Measurements from ENCODE around the gene DOK3. TPM values are rescaled to one million over a fixed set of nuclear protein-coding genes. Genes with fewer than 3 reads are reported as not detected.

DOK3 gene
- total and polyA plus RNA-seq, 2 of the 13 experiments (the other 11 are each of a cell fraction or from before 2014, with no cell fraction given) = 1.4 to 1.5 TPM

DNA sequence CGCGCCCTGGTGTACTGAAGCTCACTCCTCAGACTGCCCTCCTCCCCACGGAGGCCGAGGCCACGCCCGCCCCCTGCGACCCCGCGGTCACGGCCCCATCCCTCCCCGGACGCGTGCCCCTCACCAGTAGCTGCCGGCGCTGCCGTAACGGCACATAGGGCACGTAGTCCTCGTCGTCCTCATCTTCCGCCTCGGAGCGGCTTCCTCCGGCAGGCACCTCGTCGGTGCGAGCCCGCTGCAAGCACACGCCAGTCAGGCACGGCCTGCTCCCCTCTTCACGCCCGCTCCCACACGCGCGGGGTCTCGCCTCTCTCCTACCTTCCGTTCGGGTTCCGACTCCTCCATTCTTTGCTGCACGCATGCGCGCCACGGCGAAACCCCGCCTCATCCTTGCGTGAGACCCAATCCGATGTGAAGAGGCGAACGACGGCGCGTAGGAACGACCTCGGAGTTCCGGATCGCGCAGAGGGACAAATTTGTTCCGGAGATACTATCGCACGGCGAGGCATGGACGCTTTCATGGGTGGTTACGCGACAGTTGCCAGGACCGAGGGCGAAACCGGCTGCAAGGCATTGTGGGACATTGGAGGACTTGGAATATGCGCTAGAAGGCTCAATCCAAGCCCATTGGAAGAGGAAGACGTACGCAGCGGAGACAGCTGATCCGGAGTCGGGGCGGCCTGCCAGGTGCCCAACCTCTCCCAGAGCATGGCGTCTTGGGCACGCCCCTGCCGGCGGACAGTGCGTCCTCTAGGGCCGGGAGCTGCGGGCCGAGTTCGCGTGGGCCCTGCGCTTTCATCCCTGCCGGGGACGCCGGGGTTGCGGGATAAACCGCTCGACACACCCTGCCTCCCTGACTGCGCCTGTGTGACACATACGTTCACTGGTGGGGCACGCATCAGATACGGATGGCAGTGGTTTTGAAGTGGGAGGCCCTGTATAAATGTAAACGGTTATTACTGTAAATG lies 7.3 kb upstream of the DOK3 start, which contains the start of gene DDX41 (continued):
- TF ChIP-seq ZBTB43 (CRISPR knock-in tag; conservative IDR thresholded peaks at IDR 0.05) = no peak
- no peak for TF ChIP-seq ARNT (IDR thresholded peaks at IDR 0.05)
- peak; percentile 69; the same call in 1 of the 2 replicates for TF ChIP-seq ZZZ3 (CRISPR knock-in tag; IDR thresholded peaks at IDR 0.05; ENCODE audit: borderline replicate concordance)
- TF ChIP-seq NPAS2 (CRISPR knock-in tag; IDR thresholded peaks at IDR 0.05; ENCODE audit: borderline replicate concordance) = no peak
- TF ChIP-seq RNF2 (conservative IDR thresholded peaks at IDR 0.05; ENCODE audit: low read depth) = peak; percentile 59; the same call in 1 of the 2 replicates
- TF ChIP-seq, protein P1, sequence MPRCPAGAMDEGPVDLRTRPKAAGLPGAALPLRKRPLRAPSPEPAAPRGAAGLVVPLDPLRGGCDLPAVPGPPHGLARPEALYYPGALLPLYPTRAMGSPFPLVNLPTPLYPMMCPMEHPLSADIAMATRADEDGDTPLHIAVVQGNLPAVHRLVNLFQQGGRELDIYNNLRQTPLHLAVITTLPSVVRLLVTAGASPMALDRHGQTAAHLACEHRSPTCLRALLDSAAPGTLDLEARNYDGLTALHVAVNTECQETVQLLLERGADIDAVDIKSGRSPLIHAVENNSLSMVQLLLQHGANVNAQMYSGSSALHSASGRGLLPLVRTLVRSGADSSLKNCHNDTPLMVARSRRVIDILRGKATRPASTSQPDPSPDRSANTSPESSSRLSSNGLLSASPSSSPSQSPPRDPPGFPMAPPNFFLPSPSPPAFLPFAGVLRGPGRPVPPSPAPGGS (CRISPR knock-in tag; IDR thresholded peaks at IDR 0.05) = peak; percentile 74
- TF ChIP-seq, protein P2, sequence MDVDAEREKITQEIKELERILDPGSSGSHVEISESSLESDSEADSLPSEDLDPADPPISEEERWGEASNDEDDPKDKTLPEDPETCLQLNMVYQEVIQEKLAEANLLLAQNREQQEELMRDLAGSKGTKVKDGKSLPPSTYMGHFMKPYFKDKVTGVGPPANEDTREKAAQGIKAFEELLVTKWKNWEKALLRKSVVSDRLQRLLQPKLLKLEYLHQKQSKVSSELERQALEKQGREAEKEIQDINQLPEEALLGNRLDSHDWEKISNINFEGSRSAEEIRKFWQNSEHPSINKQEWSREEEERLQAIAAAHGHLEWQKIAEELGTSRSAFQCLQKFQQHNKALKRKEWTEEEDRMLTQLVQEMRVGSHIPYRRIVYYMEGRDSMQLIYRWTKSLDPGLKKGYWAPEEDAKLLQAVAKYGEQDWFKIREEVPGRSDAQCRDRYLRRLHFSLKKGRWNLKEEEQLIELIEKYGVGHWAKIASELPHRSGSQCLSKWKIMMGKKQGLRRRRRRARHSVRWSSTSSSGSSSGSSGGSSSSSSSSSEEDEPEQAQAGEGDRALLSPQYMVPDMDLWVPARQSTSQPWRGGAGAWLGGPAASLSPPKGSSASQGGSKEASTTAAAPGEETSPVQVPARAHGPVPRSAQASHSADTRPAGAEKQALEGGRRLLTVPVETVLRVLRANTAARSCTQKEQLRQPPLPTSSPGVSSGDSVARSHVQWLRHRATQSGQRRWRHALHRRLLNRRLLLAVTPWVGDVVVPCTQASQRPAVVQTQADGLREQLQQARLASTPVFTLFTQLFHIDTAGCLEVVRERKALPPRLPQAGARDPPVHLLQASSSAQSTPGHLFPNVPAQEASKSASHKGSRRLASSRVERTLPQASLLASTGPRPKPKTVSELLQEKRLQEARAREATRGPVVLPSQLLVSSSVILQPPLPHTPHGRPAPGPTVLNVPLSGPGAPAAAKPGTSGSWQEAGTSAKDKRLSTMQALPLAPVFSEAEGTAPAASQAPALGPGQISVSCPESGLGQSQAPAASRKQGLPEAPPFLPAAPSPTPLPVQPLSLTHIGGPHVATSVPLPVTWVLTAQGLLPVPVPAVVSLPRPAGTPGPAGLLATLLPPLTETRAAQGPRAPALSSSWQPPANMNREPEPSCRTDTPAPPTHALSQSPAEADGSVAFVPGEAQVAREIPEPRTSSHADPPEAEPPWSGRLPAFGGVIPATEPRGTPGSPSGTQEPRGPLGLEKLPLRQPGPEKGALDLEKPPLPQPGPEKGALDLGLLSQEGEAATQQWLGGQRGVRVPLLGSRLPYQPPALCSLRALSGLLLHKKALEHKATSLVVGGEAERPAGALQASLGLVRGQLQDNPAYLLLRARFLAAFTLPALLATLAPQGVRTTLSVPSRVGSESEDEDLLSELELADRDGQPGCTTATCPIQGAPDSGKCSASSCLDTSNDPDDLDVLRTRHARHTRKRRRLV (CRISPR knock-in tag; IDR thresholded peaks at IDR 0.05) = peak; percentile 86; the same call in 1 of the 2 replicates
- peak; percentile 78 for TF ChIP-seq SIN3B (IDR thresholded peaks at IDR 0.05; ENCODE audit: low read length)
- no peak for TF ChIP-seq ZNF326 (CRISPR knock-in tag; IDR thresholded peaks at IDR 0.05; ENCODE audit: borderline replicate concordance)
- TF ChIP-seq, protein P3, sequence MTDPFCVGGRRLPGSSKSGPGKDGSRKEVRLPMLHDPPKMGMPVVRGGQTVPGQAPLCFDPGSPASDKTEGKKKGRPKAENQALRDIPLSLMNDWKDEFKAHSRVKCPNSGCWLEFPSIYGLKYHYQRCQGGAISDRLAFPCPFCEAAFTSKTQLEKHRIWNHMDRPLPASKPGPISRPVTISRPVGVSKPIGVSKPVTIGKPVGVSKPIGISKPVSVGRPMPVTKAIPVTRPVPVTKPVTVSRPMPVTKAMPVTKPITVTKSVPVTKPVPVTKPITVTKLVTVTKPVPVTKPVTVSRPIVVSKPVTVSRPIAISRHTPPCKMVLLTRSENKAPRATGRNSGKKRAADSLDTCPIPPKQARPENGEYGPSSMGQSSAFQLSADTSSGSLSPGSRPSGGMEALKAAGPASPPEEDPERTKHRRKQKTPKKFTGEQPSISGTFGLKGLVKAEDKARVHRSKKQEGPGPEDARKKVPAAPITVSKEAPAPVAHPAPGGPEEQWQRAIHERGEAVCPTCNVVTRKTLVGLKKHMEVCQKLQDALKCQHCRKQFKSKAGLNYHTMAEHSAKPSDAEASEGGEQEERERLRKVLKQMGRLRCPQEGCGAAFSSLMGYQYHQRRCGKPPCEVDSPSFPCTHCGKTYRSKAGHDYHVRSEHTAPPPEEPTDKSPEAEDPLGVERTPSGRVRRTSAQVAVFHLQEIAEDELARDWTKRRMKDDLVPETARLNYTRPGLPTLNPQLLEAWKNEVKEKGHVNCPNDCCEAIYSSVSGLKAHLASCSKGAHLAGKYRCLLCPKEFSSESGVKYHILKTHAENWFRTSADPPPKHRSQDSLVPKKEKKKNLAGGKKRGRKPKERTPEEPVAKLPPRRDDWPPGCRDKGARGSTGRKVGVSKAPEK (CRISPR knock-in tag; IDR thresholded peaks at IDR 0.05; ENCODE audit: borderline replicate concordance) = peak; percentile 63; the same call in 1 of the 2 replicates
- TF ChIP-seq RBM39 (IDR thresholded peaks at IDR 0.05; ENCODE audit: low read depth, low read length, poor library complexity, severe bottlenecking) = peak; percentile 36
- no peak for TF ChIP-seq ARNT2 (CRISPR knock-in tag; IDR thresholded peaks at IDR 0.05; ENCODE audit: low read depth)
- TF ChIP-seq ZMYM3 (CRISPR knock-in tag; IDR thresholded peaks at IDR 0.05) = peak; percentile 16; the same call in 1 of the 2 replicates
- no peak; the same call in 1 of the 2 replicates for TF ChIP-seq IRX3 (CRISPR knock-in tag; IDR thresholded peaks at IDR 0.05; ENCODE audit: borderline replicate concordance, low read depth)
